Stimulated activated CD8-positive, alpha-beta memory T cell treated with anti-CD3 and anti-CD28 coated beads, Interleukin-2, amount 100 ng/mL, for 1 hour (primary cell): ENCODE data around the gene ATP10B.

Source experiments
- DNase-seq, 2 donors: peaks; one replicate each; pipeline ENCODE4 v3.0.0-alpha.2; 2020; ENCODE audit warnings: low read depth in 2 of 2

The ATP10B gene

GRCh38 chr5:160693831-160694465 lies 158.1 kb downstream of the ATP10B start:
- DNase-seq = no peak

- no peak for DNase-seq
Observed at GRCh38 chr5:160692271-160692670, 159.7 kb downstream of the ATP10B start.

- no peak for DNase-seq
Observed at GRCh38 chr5:160685695-160686094, 166.3 kb downstream of the ATP10B start.

- no peak for DNase-seq
Observed at GRCh38 chr5:160685219-160685618, 166.8 kb downstream of the ATP10B start.

GRCh38 chr5:160679567-160680309 lies 172.3 kb downstream of the ATP10B start:
- no peak for DNase-seq

GRCh38 chr5:160675988-160676387 lies 176.0 kb downstream of the ATP10B start:
- DNase-seq = no peak

GRCh38 chr5:160674901-160675300 lies 177.1 kb downstream of the ATP10B start:
- DNase-seq = no peak

- no peak for DNase-seq
Observed at GRCh38 chr5:160672521-160672920, 179.5 kb downstream of the ATP10B start.

GRCh38 chr5:160668356-160668755 lies 183.7 kb downstream of the ATP10B start:
- no peak for DNase-seq

- no peak for DNase-seq
Observed at GRCh38 chr5:160667160-160667559, 184.9 kb downstream of the ATP10B start.

GRCh38 chr5:160665460-160665859 lies 186.6 kb downstream of the ATP10B start:
- no peak for DNase-seq

GRCh38 chr5:160660132-160660531 lies 191.9 kb downstream of the ATP10B start:
- no peak for DNase-seq

GRCh38 chr5:160657622-160658458 lies 194.2 kb downstream of the ATP10B start:
- DNase-seq = no peak

- DNase-seq = no peak
Observed at GRCh38 chr5:160657068-160657507, 194.9 kb downstream of the ATP10B start.

- DNase-seq = no peak
Observed at GRCh38 chr5:160655717-160656116, 196.3 kb downstream of the ATP10B start.

- DNase-seq = no peak
Observed at GRCh38 chr5:160651692-160652645, 200.0 kb downstream of the ATP10B start.

- no peak for DNase-seq
Observed at GRCh38 chr5:160649304-160649703, 202.7 kb downstream of the ATP10B start.

- no peak for DNase-seq
Observed at GRCh38 chr5:160646033-160646432, 206.0 kb downstream of the ATP10B start.

- no peak for DNase-seq
Observed at GRCh38 chr5:160643616-160644240, 208.3 kb downstream of the ATP10B start.

- no peak for DNase-seq
Observed at GRCh38 chr5:160641405-160641804, 210.6 kb downstream of the ATP10B start.

- no peak for DNase-seq
Observed at GRCh38 chr5:160640406-160640805, 211.6 kb downstream of the ATP10B start.
